ENCODE data around the gene PERM1. TPM values are rescaled to one million over a fixed set of nuclear protein-coding genes. Genes with fewer than 3 reads are reported as not detected.

The PERM1 gene
- total and polyA plus RNA-seq, 2 of the 13 experiments (the other 11 are each of a cell fraction or from before 2014, with no cell fraction given): 0.04 to 0.29 TPM

GRCh38 chr1:958823-959730, 22.8 kb downstream of the PERM1 start, which contains the start of gene NOC2L (continued):
- TF ChIP-seq CTCF (CRISPR knock-in tag; IDR thresholded peaks at IDR 0.05) (peak; percentile 21; the same call in 1 of the 2 replicates), PLRG1 (conservative IDR thresholded peaks at IDR 0.05) (no peak), ZBTB14 (CRISPR knock-in tag; IDR thresholded peaks at IDR 0.05) (0 out of 2 replicates have a peak, but pooled peaks have one; percentile 42), ZNF639 (CRISPR knock-in tag; conservative IDR thresholded peaks at IDR 0.05) (peak; percentile 90), ZNF205 (CRISPR knock-in tag; IDR thresholded peaks at IDR 0.05) (no peak), ZNF580 (CRISPR knock-in tag; IDR thresholded peaks at IDR 0.05; ENCODE audit: borderline replicate concordance, low read depth) (0 out of 2 replicates have a peak, but pooled peaks have one; percentile 65), BRD4 (CRISPR knock-in tag; IDR thresholded peaks at IDR 0.05) (0 out of 2 replicates have a peak, but pooled peaks have one; percentile 63), ZNF234 (CRISPR knock-in tag; conservative IDR thresholded peaks at IDR 0.05) (0 out of 2 replicates have a peak, but pooled peaks have one; percentile 51), HNF1A (IDR thresholded peaks at IDR 0.05; ENCODE audit: low read depth) (no peak), HNF1A (CRISPR knock-in tag; IDR thresholded peaks at IDR 0.05; ENCODE audit: borderline replicate concordance) (no peak; the same call in 1 of the 2 replicates), REL (CRISPR knock-in tag; conservative IDR thresholded peaks at IDR 0.05) (peak; percentile 77), UBTF (CRISPR knock-in tag; IDR thresholded peaks at IDR 0.05) (peak; percentile 72; the same call in 1 of the 2 replicates), AGO1 (IDR thresholded peaks at IDR 0.05; ENCODE audit: low read depth, low read length, poor library complexity, severe bottlenecking) (no peak)
